ENCODE results near the gene ZNF521. TPM values are rescaled to one million over a fixed set of nuclear protein-coding genes. Genes with fewer than 3 reads are reported as not detected.

Gene ZNF521
- total RNA-seq, 1 experiment from 2014 or later: not detected

- no TSS peak for BruUV-seq (replicated peaks)
Observed at GRCh38 chr18:25067275-25068025, 284.5 kb downstream of the ZNF521 start.

GRCh38 chr18:25066516-25066915 is 285.4 kb downstream of the ZNF521 start:
- Histone ChIP-seq H3K4me2 (no peak overlapping the region), H3K9me2 (ENCODE audit: insufficient read depth) (no peaks in the 10 kb centered on the region), H3K27ac (no peak overlapping the region), H3F3A (ENCODE audit: insufficient read depth, low read depth) (no peaks in the 10 kb centered on the region), H3K27me3 (ENCODE audit: insufficient read depth, low read depth) (no peaks in the 10 kb centered on the region), H3K36me3 (ENCODE audit: low read depth) (no peaks in the 10 kb centered on the region), H3K4me3 (no peak overlapping the region), H4K20me1 (ENCODE audit: insufficient read depth) (no peaks in the 10 kb centered on the region), H3K9me3 (ENCODE audit: insufficient read depth, low read depth) (no peaks in the 10 kb centered on the region), H3K4me1 (replicated peaks; ENCODE audit: insufficient read depth) (no peaks in the 10 kb centered on the region), H3K79me2 (ENCODE audit: low read depth) (no peaks in the 10 kb centered on the region), H2AFZ (no peak overlapping the region)
- ChIA-PET CTCF (no interaction called here), POLR2A (ENCODE audit: unreplicated experiment) (no interaction called here)
- no peak for DNase-seq
- BruUV-seq (replicated peaks): no TSS peak
- intact Hi-C loops (cut with micrococcal nuclease; ENCODE audit: unreplicated experiment): no loop called here
- TF ChIP-seq CTCF (conservative IDR thresholded peaks at IDR 0.05): no peak
- no peak for TF ChIP-seq EZH2 (IDR thresholded peaks at IDR 0.05; ENCODE audit: low read depth)

More at GRCh38 chr18:25067275-25068025, 284.5 kb downstream of the ZNF521 start:
- no peaks in the 10 kb centered on the region for H3K9me3 ChIP-seq (ENCODE audit: insufficient read depth, low read depth)
- no peaks in the 10 kb centered on the region for H3K9me2 ChIP-seq (ENCODE audit: insufficient read depth)
- no peaks in the 10 kb centered on the region for H3K4me1 ChIP-seq (replicated peaks; ENCODE audit: insufficient read depth)
- no peak for DNase-seq
- no peaks in the 10 kb centered on the region for H3K36me3 ChIP-seq (ENCODE audit: low read depth)
- no peaks in the 10 kb centered on the region for H3K27me3 ChIP-seq (ENCODE audit: insufficient read depth, low read depth)
- no peak overlapping the region for H3K27ac ChIP-seq
- H3K4me2 ChIP-seq: no peak overlapping the region
- ChIA-PET CTCF (no interaction called here), POLR2A (ENCODE audit: unreplicated experiment) (no interaction called here)
- TF ChIP-seq EZH2 (IDR thresholded peaks at IDR 0.05; ENCODE audit: low read depth) (no peak), CTCF (conservative IDR thresholded peaks at IDR 0.05) (no peak)
- intact Hi-C loops (cut with micrococcal nuclease; ENCODE audit: unreplicated experiment): no loop called here
- no peak overlapping the region for H3K4me3 ChIP-seq
- no peaks in the 10 kb centered on the region for H3F3A ChIP-seq (ENCODE audit: insufficient read depth, low read depth)
- no peaks in the 10 kb centered on the region for H3K79me2 ChIP-seq (ENCODE audit: low read depth)
- no peak overlapping the region for H2AFZ ChIP-seq
- no peaks in the 10 kb centered on the region for H4K20me1 ChIP-seq (ENCODE audit: insufficient read depth)

- Histone ChIP-seq H4K20me1 (ENCODE audit: insufficient read depth) (no peaks in the 10 kb centered on the region), H3F3A (ENCODE audit: insufficient read depth, low read depth) (no peaks in the 10 kb centered on the region), H3K27ac (no peak overlapping the region), H3K4me3 (no peak overlapping the region), H3K36me3 (ENCODE audit: low read depth) (no peaks in the 10 kb centered on the region), H2AFZ (no peak overlapping the region), H3K27me3 (ENCODE audit: insufficient read depth, low read depth) (no peaks in the 10 kb centered on the region), H3K4me1 (replicated peaks; ENCODE audit: insufficient read depth) (no peaks in the 10 kb centered on the region), H3K9me3 (ENCODE audit: insufficient read depth, low read depth) (no peaks in the 10 kb centered on the region), H3K79me2 (ENCODE audit: low read depth) (no peaks in the 10 kb centered on the region), H3K4me2 (no peak overlapping the region), H3K9me2 (ENCODE audit: insufficient read depth) (no peaks in the 10 kb centered on the region)
- intact Hi-C loops (cut with micrococcal nuclease; ENCODE audit: unreplicated experiment): no loop called here
- ChIA-PET CTCF (no interaction called here), POLR2A (ENCODE audit: unreplicated experiment) (no interaction called here)
- no peak for DNase-seq
- no TSS peak for BruUV-seq (replicated peaks)
- no peak for TF ChIP-seq CTCF (conservative IDR thresholded peaks at IDR 0.05)
- no peak for TF ChIP-seq EZH2 (IDR thresholded peaks at IDR 0.05; ENCODE audit: low read depth)
Observed at GRCh38 chr18:25062720-25063119, 289.2 kb downstream of the ZNF521 start.

All from PC-9 (cell line).